Stimulated activated naive CD4-positive, alpha-beta T cell treated with Interleukin-2 at 50 U/mL for 16 hours (primary cell): ENCODE measurements around the gene STX1B.

Source experiments
- DNase-seq: peaks from one replicate; lab custom pipeline; 2025; lab: John Stamatoyannopoulos, UW

The STX1B gene

GRCh38 chr16:30979170-30980022 lies 31.0 kb downstream of the STX1B start:
- no peak for DNase-seq

DNA sequence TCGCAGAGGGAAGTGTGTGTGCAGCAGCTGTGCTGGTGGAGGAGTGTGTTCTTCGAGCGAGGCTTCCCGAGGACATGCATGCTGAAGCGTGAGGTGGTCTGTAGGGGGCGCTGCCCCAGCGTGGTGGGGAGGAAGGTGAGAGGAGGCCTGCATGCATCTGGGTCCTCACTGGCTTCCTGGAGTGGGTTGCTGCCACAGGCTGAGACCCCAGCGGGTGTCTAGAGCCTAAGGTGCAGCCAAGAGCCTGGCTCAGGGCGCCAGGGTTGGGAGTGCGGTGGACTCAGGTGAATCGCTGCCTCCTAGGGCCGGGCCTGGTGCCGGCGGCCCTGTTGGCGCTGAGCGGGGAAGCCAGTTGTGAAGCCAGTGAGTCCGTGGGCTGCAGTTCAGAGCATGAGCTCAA lies 32.9 kb downstream of the STX1B start:
- DNase-seq: no peak

DNA sequence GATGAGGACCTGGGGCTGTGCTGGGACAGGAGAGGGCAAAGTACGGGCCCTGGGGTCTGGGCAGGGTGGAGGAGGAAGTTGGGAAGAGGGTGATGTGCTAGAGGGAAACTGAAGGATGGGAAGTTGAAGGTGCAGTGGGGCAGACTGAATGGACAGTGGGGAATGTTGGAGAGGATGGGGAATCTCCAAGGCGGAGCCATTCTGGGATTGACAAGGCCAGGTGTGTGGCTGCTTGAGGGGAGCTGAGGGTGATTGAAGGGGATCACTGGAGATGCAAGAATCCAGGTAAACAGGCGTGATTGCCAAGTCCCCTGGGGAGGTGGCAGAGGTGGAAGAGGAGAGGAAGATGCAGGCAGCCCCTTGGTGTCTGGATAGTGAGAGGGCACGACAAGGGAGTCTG lies 34.0 kb downstream of the STX1B start:
- DNase-seq: no peak

- no peak for DNase-seq
These were observed 36.1 kb downstream of the STX1B start for GRCh38 chr16:30974348-30974747.

DNA sequence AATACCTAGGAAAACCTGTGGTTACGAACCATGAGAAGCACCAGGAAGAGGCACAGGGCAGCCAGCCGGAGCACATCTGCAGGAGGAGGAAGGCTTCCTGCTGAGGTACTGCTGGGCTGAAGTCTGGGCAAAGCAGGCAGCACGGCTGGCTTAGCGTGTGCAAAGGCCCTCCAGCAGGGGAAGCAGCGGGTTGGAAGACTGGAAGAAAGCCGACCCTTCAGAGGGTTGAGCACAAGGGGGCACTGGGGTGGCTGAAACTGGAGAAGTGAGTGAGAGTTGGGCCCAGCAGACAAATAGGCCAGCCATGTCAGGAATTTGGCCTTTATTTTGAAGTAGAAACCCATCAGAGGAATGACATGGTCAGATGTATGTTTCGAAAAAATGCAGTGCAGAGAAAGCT lies 37.6 kb downstream of the STX1B start:
- no peak for DNase-seq

GRCh38 chr16:30971298-30971697 lies 39.1 kb downstream of the STX1B start:
- DNase-seq: no peak

DNA sequence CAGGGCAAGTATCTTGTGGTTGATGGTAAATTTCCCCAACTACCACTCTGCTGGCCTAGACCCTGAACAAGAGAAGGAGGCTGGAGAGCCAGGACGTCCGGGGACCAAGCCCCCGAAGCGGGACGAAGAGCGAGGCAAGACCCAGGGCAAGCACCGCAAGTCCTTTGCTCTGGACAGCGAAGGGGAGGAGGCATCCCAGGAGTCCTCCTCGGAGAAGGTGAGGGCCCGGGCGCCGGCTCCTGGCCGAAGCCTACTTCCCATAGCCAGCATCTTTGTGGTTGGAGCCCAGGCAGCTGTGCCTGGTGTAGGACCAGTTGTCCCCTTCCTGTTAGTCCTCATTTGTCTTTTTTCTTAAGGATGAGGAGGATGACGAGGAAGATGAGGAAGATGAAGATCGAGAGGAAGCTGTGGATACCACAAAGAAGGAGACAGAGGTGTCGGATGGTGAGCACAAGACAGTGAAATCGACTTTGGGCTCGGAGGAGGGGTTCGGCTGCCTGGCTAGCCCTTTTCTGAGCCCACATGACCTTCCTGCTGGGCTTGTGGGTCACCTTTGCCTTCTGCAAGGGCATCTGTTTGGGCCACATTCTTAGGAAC lies 41.1 kb downstream of the STX1B start:
- no peak for DNase-seq

DNA sequence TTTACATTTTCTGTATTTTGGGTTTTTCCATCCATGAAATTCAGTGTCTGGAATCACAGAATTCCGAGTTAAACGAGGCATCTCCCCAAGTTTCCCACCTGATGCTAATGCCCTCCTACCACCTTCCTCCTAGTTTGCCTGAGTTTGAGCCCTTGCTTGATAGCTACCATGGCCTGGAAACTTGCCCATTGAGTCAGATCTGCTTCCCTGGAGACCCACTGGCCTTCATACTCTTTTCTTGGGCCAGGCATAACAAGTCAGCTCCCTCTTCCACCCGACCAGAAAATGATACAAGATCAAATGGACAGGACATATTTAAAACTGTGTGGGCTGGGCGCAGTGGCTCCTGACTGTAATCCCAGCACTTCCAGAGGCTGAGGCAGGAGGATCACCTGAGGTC lies 42.6 kb downstream of the STX1B start:
- no peak for DNase-seq

GRCh38 chr16:30966033-30966619 lies 44.3 kb downstream of the STX1B start:
- no peak for DNase-seq

- DNase-seq: no peak
These were observed 45.0 kb downstream of the STX1B start for GRCh38 chr16:30965436-30965835.

GRCh38 chr16:30964574-30965226 lies 45.7 kb downstream of the STX1B start:
- no peak for DNase-seq

DNA sequence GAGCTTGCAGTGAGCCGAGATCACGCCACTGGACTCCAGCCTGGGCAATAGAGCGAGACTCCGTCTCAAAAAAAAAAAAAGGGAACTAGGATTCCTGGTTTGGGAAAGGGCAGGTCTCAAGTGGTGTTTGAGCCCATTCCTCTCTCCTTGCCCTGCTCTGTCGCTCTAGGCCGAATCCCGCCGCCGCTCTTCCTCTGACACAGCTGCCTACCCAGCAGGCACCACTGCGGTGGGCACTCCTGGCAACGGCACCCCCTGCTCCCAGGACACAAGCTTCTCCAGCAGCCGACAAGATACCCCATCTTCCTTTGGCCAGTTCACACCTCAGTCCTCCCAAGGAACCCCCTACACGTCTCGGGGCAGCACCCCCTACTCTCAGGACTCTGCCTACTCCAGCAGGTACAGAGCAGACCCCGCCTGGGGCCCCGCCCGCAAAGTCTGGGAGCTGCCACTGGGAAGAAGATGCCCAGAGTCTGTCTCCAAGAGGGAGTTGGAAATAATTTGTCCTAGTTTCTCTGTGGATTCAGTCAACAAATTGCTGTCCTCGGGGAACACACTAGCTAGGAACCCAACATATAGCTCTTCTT lies 46.4 kb downstream of the STX1B start:
- no peak for DNase-seq

- no peak for DNase-seq
These were observed 49.1 kb downstream of the STX1B start for GRCh38 chr16:30961384-30961783.

GRCh38 chr16:30958175-30959079 lies 52.0 kb downstream of the STX1B start:
- peak; percentile 70 for DNase-seq

GRCh38 chr16:30957456-30958174 lies 52.8 kb downstream of the STX1B start, which contains the start of gene SETD1A:
Gene SETD1A (plus strand): TSS chr16:30957754. CDS start chr16:30958732, 978 bp downstream.
- DNase-seq: peak; percentile 96

- DNase-seq: peak; percentile 91
These were observed 53.6 kb downstream of the STX1B start for GRCh38 chr16:30956601-30957455.

- DNase-seq: no peak
These were observed 55.4 kb downstream of the STX1B start for GRCh38 chr16:30954993-30955392.

DNA sequence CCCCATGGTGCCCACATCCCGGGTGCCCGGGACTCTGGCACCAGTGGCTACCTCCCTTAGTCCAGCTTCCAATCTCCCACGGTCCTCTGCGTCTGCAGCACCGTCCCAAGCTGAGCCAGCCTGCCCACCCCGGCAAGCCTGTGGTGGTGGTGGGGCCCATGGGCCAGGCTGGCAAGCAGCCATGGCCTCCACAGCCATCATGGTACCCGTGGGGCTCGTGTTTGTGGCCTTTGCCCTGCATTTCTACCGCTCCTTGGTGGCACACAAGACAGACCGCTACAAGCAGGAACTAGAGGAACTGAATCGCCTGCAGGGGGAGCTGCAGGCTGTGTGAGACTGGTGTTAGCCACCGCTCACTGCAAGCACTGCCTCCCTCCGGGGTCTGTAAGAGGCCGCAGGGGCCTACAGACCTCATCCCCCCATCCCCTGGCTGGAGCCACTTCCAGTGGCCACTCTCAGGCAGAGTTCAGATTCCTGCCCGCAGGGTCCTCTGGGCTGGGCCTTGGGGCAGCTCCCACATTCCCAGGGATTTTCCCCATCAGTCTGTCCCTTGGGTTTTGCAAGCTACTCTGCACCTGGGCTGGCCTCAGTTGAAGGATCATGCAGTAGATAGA lies 56.8 kb downstream of the STX1B start:
- peak; percentile 54 for DNase-seq

DNA sequence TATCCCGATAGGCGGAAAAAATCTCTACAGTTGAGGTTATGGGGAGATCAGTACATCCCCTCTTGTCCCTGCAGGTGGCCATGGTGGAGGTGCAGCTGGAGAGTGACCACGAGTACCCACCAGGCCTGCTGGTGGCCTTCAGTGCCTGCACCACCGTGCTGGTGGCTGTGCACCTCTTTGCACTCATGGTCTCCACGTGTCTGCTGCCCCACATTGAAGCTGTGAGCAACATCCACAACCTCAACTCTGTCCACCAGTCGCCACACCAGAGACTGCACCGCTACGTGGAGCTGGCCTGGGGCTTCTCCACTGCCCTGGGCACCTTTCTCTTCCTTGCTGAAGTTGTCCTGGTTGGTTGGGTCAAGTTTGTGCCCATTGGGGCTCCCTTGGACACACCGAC lies 57.3 kb downstream of the STX1B start:
- DNase-seq: no peak
